Activated T-helper 17 cell treated with anti-CD3 and anti-CD28 coated beads, Interleukin-2, amount 50 U/mL, for 72 hours (primary cell): ENCODE results near the gene CACNB4. TPM values are rescaled to one million over a fixed set of nuclear protein-coding genes. Genes with fewer than 3 reads are reported as not detected.

Experiments used
- ATAC-seq: fragments of 150-1000 bp; cut with Tn5 transposase; replicated peaks from 2 replicates; pipeline ENCODE4 v1.10.0; 2021; ENCODE audit warnings: mild to moderate bottlenecking, moderate library complexity
- H3K27ac Mint-ChIP-seq: one replicate; pipeline ENCODE4 v1.8.0; 2022; ENCODE audit warnings: mixed read lengths
- H3K27me3 Mint-ChIP-seq: one replicate; pipeline ENCODE4 v1.8.0; 2022; ENCODE audit warnings: mixed read lengths
- H3K36me3 Mint-ChIP-seq: one replicate; pipeline ENCODE4 v1.8.0; 2022; ENCODE audit warnings: low read depth, mild to moderate bottlenecking, mixed read lengths
- H3K4me1 Mint-ChIP-seq: one replicate; pipeline ENCODE4 v1.8.0; 2022; ENCODE audit warnings: mixed read lengths
- H3K4me3 Mint-ChIP-seq: one replicate; pipeline ENCODE4 v1.8.0; 2022; ENCODE audit warnings: mild to moderate bottlenecking, mixed read lengths
- H3K9me3 Mint-ChIP-seq: one replicate; pipeline ENCODE4 v1.8.0; 2022; ENCODE audit warnings: mixed read lengths
- total RNA-seq, 2 donors: library from RNA; stranded (reverse); gene quantifications; one replicate each; pipeline ENCODE4 v1.2.3, GENCODE V29; 2022

The CACNB4 gene
- total RNA-seq, 2 donors from 2014 or later = 0.16 to 0.32 TPM

DNA sequence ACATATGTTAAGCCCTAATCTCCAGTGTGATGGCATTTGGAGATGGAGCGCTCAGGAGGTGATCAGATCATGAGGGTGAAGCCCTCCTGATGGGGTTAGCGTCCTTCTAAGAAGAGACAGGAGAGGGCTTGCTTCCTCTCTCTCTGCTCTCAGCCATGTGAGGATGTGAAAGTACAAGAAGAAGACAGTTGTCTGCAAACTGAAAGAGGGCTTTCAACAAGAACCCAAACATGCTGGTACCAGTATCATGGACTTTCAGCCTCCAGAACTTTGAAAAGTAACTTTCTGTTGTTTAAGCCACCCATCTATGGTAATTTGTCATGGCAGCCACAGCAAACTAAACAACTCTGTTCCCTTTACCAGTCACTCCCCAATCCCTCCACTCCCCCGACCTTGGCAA is 47.4 kb downstream of the CACNB4 start:
- Mint-ChIP-seq H3K27ac (no peak overlapping the region), H3K9me3 (no peaks in the 10 kb centered on the region), H3K4me1 (no peaks in the 10 kb centered on the region), H3K36me3 (no peaks in the 10 kb centered on the region), H3K27me3 (peaks cover 3% of the 10 kb centered on the region), H3K4me3 (no peak overlapping the region)
- ATAC-seq = no peak

DNA sequence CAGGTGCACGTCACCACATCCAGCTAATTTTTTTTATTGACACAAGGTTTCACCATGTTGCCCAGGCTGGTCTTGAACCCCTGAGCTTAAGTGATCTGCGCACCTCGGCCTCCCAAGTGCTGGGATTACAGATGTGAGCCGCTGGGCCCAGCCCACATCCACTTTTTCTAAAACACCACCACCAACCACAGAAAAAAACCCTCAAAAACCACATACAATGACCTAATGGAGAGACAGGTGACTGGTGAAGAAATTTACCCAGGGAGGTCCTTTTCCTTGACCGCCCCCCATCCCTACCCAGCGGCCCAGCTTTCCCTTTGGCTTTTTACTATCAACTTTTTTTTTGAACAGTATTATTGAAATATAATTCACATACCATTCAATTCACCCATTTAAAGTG is 47.9 kb downstream of the CACNB4 start:
- H3K36me3 Mint-ChIP-seq = no peaks in the 10 kb centered on the region
- ATAC-seq = no peak
- no peak overlapping the region for H3K4me3 Mint-ChIP-seq
- H3K9me3 Mint-ChIP-seq = no peaks in the 10 kb centered on the region
- H3K4me1 Mint-ChIP-seq = no peaks in the 10 kb centered on the region
- no peak overlapping the region for H3K27ac Mint-ChIP-seq
- H3K27me3 Mint-ChIP-seq = peaks cover 3% of the 10 kb centered on the region

DNA sequence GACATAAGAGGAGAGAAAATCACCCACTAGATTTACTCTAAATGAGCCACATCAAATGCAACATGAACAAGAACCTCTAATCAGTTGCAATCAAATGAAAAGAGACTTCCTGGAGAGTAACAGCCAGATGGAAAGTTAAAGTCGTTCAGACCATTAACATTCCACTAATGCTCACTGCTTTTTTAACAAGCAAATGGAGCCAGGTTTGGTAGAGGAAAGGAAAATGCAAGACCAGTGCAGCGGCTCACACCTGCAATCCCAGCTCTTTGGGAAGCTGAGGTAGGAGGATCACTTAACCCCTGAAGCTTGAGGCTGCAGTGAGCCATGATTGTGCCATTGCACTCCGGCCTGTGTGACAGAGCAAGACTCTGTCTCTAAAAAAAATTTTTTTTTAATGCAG is 48.5 kb downstream of the CACNB4 start:
- no peaks in the 10 kb centered on the region for H3K9me3 Mint-ChIP-seq
- no peaks in the 10 kb centered on the region for H3K4me1 Mint-ChIP-seq
- ATAC-seq = no peak
- H3K27ac Mint-ChIP-seq = no peak overlapping the region
- peaks cover 3% of the 10 kb centered on the region for H3K27me3 Mint-ChIP-seq
- no peaks in the 10 kb centered on the region for H3K36me3 Mint-ChIP-seq
- H3K4me3 Mint-ChIP-seq = no peak overlapping the region

DNA sequence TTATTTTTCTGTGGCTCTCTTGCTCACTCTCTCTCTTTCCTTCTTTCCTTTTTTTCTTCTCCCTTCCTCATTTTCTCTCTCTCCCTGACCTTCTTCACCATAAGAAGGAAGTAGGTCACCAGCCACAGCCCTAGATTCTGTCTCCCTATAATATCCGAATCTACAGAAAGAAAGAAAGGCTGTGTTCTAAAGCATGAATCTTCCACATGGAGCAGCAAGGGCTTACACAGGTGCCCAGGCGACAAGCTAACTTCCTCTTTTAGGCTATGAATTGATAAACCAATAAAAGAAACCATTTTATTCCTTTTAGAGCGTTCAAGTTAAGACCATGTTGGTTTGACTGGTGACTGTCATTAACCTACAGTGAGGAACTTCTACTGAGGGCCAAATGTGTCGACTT is 49.3 kb downstream of the CACNB4 start:
- Mint-ChIP-seq H3K4me1 (no peaks in the 10 kb centered on the region), H3K9me3 (no peaks in the 10 kb centered on the region), H3K4me3 (no peak overlapping the region), H3K36me3 (no peaks in the 10 kb centered on the region), H3K27me3 (peaks cover 3% of the 10 kb centered on the region), H3K27ac (no peak overlapping the region)
- no peak for ATAC-seq

GRCh38 chr2:152047824-152048471 is 50.9 kb downstream of the CACNB4 start:
- H3K27ac Mint-ChIP-seq = no peak overlapping the region
- no peak overlapping the region for H3K4me3 Mint-ChIP-seq
- H3K36me3 Mint-ChIP-seq = no peaks in the 10 kb centered on the region
- H3K27me3 Mint-ChIP-seq = peaks cover 3% of the 10 kb centered on the region
- no peaks in the 10 kb centered on the region for H3K4me1 Mint-ChIP-seq
- ATAC-seq = no peak
- no peaks in the 10 kb centered on the region for H3K9me3 Mint-ChIP-seq

DNA sequence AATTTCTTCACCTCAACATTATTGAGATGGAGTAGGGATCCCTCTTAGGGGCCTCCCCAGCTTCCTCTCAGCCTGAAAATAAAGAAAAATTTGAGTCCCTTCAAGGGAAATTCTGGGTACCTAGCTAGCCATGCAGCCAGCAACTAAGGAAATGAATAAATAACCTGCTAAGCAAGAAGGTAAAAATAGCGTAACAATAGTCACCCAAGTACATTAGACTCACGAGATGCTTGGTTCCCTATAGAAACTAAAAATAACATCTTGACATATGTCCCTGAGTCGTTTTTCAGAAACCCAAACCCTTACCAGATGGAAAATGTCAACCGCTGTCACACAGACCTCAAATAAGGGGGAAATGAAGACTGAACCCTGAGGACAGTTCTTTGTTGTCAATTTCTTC is 51.9 kb downstream of the CACNB4 start:
- Mint-ChIP-seq H3K27ac (no peak overlapping the region), H3K36me3 (no peaks in the 10 kb centered on the region)
- ATAC-seq = no peak

DNA sequence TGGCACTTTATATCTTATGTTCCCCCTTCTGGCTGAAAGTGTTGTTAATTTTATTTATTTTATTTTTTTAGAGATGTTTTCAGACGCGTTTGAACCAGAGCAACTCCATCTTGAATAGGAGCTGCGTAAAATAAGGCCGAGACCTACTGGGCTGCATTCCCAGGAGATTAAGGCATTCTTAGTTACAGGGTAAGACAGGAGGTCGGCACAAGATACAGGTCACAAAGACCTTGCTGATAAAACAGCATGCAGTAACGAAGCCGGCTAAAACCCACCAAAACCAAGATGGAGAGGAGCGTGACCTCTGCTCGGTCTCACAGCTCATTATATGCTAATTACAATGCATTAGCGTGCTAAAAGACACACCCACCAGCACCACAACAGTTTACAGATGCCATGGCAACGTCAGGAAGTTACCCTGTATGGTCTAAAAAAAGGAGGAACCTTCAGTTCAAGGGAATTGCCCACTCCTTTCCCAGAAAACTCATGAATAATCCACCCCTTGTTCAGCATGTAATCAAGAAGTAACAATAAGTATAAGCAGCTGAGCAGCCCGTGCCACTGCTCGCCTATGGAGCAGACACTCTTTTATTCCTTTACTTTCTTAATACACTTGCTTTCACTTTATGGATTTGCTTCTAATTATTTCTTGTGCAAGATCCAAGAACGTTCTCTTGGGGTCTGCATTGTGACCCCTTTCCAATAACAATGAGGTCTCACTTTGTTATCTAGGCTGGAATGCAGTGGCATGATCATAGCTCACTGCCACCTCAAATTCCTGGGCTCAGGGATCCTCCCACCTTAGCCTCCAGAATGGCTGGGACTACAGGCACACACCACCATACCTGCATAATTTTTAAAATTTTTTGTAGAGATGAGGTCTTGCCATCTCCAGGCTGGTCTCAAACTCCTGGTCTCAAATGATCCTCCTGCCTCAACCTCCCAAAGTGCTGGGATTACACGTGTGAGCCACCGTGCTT is 55.9 kb downstream of the CACNB4 start:
- Mint-ChIP-seq H3K27me3 (peaks cover 3% of the 10 kb centered on the region), H3K4me3 (no peak overlapping the region), H3K27ac (no peak overlapping the region), H3K36me3 (no peaks in the 10 kb centered on the region), H3K4me1 (no peaks in the 10 kb centered on the region), H3K9me3 (no peaks in the 10 kb centered on the region)
- no peak for ATAC-seq

More for the DNA sequence above, 51.9 kb downstream of the CACNB4 start:
- H3K9me3 Mint-ChIP-seq = no peaks in the 10 kb centered on the region
- peaks cover 6% of the 10 kb centered on the region for H3K27me3 Mint-ChIP-seq
- no peak overlapping the region for H3K4me3 Mint-ChIP-seq
- H3K4me1 Mint-ChIP-seq = no peaks in the 10 kb centered on the region

GRCh38 chr2:152038441-152038958 is 60.3 kb downstream of the CACNB4 start:
- Mint-ChIP-seq H3K27me3 (peaks cover 3% of the 10 kb centered on the region), H3K36me3 (no peaks in the 10 kb centered on the region), H3K4me3 (no peak overlapping the region), H3K9me3 (no peaks in the 10 kb centered on the region), H3K27ac (no peak overlapping the region), H3K4me1 (no peaks in the 10 kb centered on the region)
- no peak for ATAC-seq

DNA sequence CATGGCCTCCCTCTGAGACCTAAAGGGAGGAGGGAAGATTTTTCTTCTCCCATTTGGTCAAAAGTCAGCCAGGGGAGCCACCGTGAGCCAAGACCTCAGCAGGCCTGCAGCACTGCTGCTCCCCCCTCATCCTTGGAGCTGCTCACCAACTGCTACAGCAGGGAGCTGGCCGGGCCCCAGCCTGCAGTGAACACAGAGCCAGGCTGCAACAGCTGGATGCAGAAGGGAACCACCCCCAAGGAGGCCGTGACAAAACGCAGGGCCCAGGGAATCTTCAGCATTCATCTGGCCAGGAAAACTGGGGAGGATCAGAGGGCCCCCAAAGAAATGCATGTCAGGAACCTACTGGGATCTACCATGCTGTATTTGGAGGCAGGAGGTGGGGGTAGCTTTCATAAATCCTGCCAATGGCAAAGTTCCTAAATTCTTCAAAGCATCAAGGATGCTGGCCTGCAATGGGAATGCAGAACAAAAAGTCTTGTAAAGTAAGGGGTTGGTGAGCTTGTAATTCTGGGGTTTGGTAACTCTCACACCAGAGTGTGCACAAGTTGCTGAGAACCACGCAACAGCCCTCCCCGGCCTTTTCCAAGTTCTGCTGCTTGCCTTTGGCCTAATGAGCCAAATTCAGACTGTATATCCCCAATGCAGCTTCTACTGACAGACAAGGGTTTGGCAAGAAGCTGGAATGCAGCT is 61.0 kb downstream of the CACNB4 start:
- Mint-ChIP-seq H3K4me1 (no peaks in the 10 kb centered on the region), H3K27me3 (peaks cover 3% of the 10 kb centered on the region), H3K4me3 (no peak overlapping the region), H3K9me3 (no peaks in the 10 kb centered on the region), H3K36me3 (no peaks in the 10 kb centered on the region), H3K27ac (no peak overlapping the region)
- ATAC-seq = no peak

DNA sequence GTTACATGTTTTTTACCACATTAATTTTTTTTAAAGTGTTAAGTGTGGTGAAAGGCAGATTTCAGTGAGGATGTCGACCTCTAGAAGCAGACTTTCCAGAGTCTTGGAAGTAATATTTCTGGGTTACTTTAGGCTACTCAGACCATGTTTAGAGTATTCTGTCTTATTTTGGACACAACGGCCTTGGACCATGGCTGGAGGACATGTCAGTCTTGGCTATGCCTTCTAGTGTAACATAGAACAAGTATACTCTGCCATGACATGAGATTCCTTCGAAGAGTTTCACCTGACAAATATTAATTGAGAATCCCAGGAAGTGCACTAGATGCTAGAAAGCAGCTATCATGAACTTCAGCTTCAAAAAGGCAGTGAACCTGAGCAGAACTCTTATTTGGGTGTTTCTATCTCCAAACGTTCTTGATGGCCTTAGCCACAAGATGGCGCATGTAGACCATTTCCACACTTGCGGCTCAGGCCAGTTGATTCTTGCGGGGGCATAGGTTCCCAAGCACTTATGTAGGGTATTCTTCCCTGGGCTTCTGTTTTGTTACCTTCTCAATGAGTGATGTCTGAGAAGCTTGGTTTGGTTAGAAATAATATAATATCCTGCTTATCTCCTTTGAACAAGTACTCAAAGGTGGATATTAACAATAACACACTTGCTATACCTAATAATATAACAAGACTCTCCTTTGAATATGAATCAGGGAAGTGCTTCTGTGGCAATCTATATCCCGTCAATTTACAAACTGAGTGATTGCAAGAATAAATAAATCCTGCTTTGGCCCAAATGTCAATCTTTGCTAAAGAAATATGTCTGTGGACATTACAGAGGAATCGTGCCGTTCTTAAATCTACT is 62.0 kb downstream of the CACNB4 start:
- H3K4me3 Mint-ChIP-seq = no peak overlapping the region
- H3K27ac Mint-ChIP-seq = no peak overlapping the region
- H3K4me1 Mint-ChIP-seq = no peaks in the 10 kb centered on the region
- ATAC-seq = peak; percentile 47
- H3K9me3 Mint-ChIP-seq = no peaks in the 10 kb centered on the region
- H3K36me3 Mint-ChIP-seq = no peaks in the 10 kb centered on the region
- no peaks in the 10 kb centered on the region for H3K27me3 Mint-ChIP-seq

- no peaks in the 10 kb centered on the region for H3K36me3 Mint-ChIP-seq
- no peaks in the 10 kb centered on the region for H3K9me3 Mint-ChIP-seq
- H3K27ac Mint-ChIP-seq = no peak overlapping the region
- no peak overlapping the region for H3K4me3 Mint-ChIP-seq
- no peak for ATAC-seq
- peaks cover 7% of the 10 kb centered on the region for H3K27me3 Mint-ChIP-seq
- no peaks in the 10 kb centered on the region for H3K4me1 Mint-ChIP-seq
These were observed 64.5 kb downstream of the CACNB4 start for GRCh38 chr2:152034257-152034801.

GRCh38 chr2:152033011-152033925 is 65.6 kb downstream of the CACNB4 start:
- Mint-ChIP-seq H3K4me3 (no peak overlapping the region), H3K4me1 (no peaks in the 10 kb centered on the region), H3K27me3 (peaks cover 13% of the 10 kb centered on the region), H3K27ac (no peak overlapping the region), H3K9me3 (no peaks in the 10 kb centered on the region), H3K36me3 (no peaks in the 10 kb centered on the region)
- no peak for ATAC-seq
